CD4-positive, alpha-beta memory T cell (primary cell): Measurements from ENCODE around the gene ERCC6L2. TPM values are rescaled to one million over a fixed set of nuclear protein-coding genes. Genes with fewer than 3 reads are reported as not detected.

Source experiments
- CTCF ChIA-PET: fragments of 350-600 bp; sonication (Branson Sonifier 250); formaldehyde crosslinking; loops from one replicate; lab custom pipeline; 2021; ENCODE audit warnings: inconsistent platforms; ENCODE audit not compliant: partially characterized antibody; lab: Charles Lee
- POLR2A ChIA-PET: fragments of 350-600 bp; sonication (Branson Sonifier 250); formaldehyde crosslinking; loops from one replicate; lab custom pipeline; 2021; ENCODE audit not compliant: partially characterized antibody; lab: Charles Lee
- DNase-seq, 5 donors: peaks; one replicate each; pipeline versions ENCODE4 v3.0.0 to v3.0.0-alpha.2; 2020 to 2022; ENCODE audit warnings: mixed read lengths in 1 of 5
- H3K27ac ChIP-seq: one replicate; pipeline ENCODE4 v1.7.0; 2013; ENCODE audit warnings: low read depth, low read length
- H3K27me3 ChIP-seq: 2 replicates; pipeline ENCODE4 v1.7.0; 2013; ENCODE audit warnings: mild to moderate bottlenecking, low read length, moderate library complexity; ENCODE audit not compliant: insufficient read depth
- H3K36me3 ChIP-seq: 2 replicates; pipeline ENCODE4 v1.7.0; 2013; ENCODE audit warnings: mild to moderate bottlenecking, low read length, moderate library complexity; ENCODE audit not compliant: insufficient read depth
- H3K4me1 ChIP-seq: 2 replicates; pipeline ENCODE4 v1.7.0; 2013; ENCODE audit warnings: mild to moderate bottlenecking, low read length, moderate library complexity; ENCODE audit not compliant: insufficient read depth
- H3K4me3 ChIP-seq, 2 donors: one replicate each; pipeline ENCODE4 v1.7.0; 2013; ENCODE audit warnings: low read length in 2 of 2, mild to moderate bottlenecking in 1 of 2
- H3K9me3 ChIP-seq, 2 donors: one replicate each; pipeline ENCODE4 v1.7.0; 2013; ENCODE audit warnings: low read length in 2 of 2, control low read depth in 1 of 2; ENCODE audit not compliant: control insufficient read depth in 1 of 2
- H3K27ac Mint-ChIP-seq, 7 donors: one replicate each; pipeline ENCODE4 v1.8.0; 2020 to 2021; ENCODE audit warnings: mixed read lengths in 7 of 7, mild to moderate bottlenecking in 6 of 7, inconsistent platforms in 3 of 7, moderate library complexity in 3 of 7
- H3K27me3 Mint-ChIP-seq, 2 donors: one replicate each; pipeline ENCODE4 v1.8.0; 2020 to 2021; ENCODE audit warnings: mixed read lengths in 2 of 2
- H3K36me3 Mint-ChIP-seq, 2 donors: one replicate each; pipeline ENCODE4 v1.8.0; 2020 to 2021; ENCODE audit warnings: mixed read lengths in 2 of 2, inconsistent platforms in 1 of 2, mild to moderate bottlenecking in 1 of 2
- H3K4me1 Mint-ChIP-seq, 4 donors: one replicate each; pipeline ENCODE4 v1.8.0; 2020 to 2021; ENCODE audit warnings: mixed read lengths in 4 of 4, mild to moderate bottlenecking in 1 of 4
- H3K4me3 Mint-ChIP-seq, 8 donors: one replicate each; pipeline ENCODE4 v1.8.0; 2020 to 2021; ENCODE audit warnings: mixed read lengths in 8 of 8, mild to moderate bottlenecking in 7 of 8, moderate library complexity in 6 of 8, inconsistent platforms in 3 of 8
- H3K9me3 Mint-ChIP-seq, 8 donors: one replicate each; pipeline ENCODE4 v1.8.0; 2020 to 2021; ENCODE audit warnings: mixed read lengths in 8 of 8, mild to moderate bottlenecking in 5 of 8, inconsistent platforms in 3 of 8, moderate library complexity in 1 of 8
- intact Hi-C: fragments of 100-400 bp; cut with micrococcal nuclease; formaldehyde crosslinking; loops from one replicate; pipeline ENCODE4 v1.15.1; 2023
- polyA plus RNA-seq, 2 donors: library from polyadenylated mRNA; unstranded; fragments of 300-500 nt; fragmentation: Illumina TruSeq; gene quantifications; one replicate each; pipeline ENCODE4 v1.2.3, GENCODE V29; 2021
- total RNA-seq, 2 experiments: library from RNA; stranded (reverse); gene quantifications; one replicate each; pipeline ENCODE4 v1.2.3, GENCODE V29; 2021

ERCC6L2 gene
- total and polyA plus RNA-seq, 4 experiments from 2014 or later: 20.2 to 57.2 (median 52.7) TPM

DNA sequence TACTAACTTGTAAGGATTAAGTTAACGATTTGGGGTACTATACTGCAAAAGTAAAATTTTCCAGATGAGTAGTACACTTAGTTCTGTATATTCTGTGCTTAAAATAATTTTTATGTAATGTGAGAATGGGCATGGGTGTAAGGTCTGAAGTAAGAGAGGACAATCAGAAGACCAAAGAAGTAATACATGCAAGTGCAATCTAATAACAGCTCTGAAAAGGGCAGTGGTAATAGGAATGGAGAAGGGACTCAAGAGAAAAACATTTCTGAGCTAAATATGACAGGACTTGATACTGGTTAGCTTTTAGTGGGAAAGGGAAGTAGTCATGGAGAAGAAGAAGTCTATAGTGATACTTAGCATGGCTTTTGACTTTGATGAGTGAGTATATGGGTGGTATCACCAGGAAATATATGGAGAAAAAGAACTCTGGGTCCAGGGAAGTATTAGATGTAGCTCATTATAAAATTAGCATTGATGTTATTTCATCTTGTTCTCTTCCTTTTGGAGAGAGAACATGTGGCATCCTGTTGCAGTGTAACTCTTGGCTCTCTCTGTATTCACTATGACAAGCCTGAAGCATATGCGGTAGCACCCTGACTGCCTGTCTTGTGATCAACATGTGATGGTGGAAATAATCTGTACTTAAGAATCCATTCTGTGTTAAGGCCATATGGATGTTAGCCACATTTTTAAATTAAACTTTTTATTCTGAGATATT lies 60.5 kb downstream of the ERCC6L2 start:
- ChIA-PET CTCF (no interaction called here), POLR2A (no interaction called here)
- Mint-ChIP-seq H3K9me3 (peaks cover 0 to 14% (median 9%) of the 10 kb centered on the region in 8 donors), H3K4me3 (no peak overlapping the region), H3K27me3 (no peaks in the 10 kb centered on the region), H3K36me3 (peaks cover 75 to 89% of the 10 kb centered on the region in 2 donors), H3K27ac (peak overlapping the region in 1 of 7 donors; percentile 13), H3K4me1 (peaks cover 0 to 3% (median 0%) of the 10 kb centered on the region in 4 donors)
- Histone ChIP-seq H3K27me3 (no peaks in the 10 kb centered on the region), H3K4me3 (no peak overlapping the region), H3K9me3 (no peaks in the 10 kb centered on the region), H3K36me3 (no peaks in the 10 kb centered on the region), H3K27ac (no peak overlapping the region), H3K4me1 (no peaks in the 10 kb centered on the region)
- DNase-seq: no peak
- intact Hi-C loops: no loop called here

DNA sequence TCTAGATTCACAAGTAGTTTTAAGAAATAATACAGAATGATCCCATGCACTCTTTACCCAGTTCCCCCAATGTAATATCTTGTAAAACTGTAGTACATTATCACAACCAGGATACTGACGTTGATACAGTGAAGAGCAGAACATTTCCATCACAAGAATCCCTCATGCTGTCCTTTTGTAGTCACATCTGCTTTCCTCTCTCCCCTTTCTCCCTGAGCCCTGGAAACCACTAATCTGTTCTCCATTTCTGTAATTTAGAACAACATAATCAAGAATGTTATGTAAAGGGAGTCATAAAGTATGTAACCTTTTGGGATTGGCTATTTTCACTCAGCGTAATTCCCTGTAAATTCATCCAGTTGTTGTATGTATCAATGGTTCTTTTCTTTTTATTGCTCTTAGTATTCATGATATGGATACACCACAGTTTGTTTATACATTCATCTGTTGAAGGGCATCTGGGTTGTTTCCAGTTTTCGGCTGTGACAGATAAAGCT lies 61.1 kb downstream of the ERCC6L2 start:
- peaks cover 75 to 89% of the 10 kb centered on the region in 2 donors for H3K36me3 Mint-ChIP-seq
- H3K4me1 ChIP-seq: no peaks in the 10 kb centered on the region
- H3K4me1 Mint-ChIP-seq: peaks cover 0 to 3% (median 0%) of the 10 kb centered on the region in 4 donors
- no peak overlapping the region for H3K27ac ChIP-seq
- peaks cover 0 to 14% (median 9%) of the 10 kb centered on the region in 8 donors for H3K9me3 Mint-ChIP-seq
- no peaks in the 10 kb centered on the region for H3K9me3 ChIP-seq
- POLR2A ChIA-PET: no interaction called here
- DNase-seq: no peak
- H3K27me3 ChIP-seq: no peaks in the 10 kb centered on the region
- no peak overlapping the region for H3K27ac Mint-ChIP-seq
- H3K36me3 ChIP-seq: no peaks in the 10 kb centered on the region
- H3K27me3 Mint-ChIP-seq: no peaks in the 10 kb centered on the region
- CTCF ChIA-PET: no interaction called here
- H3K4me3 Mint-ChIP-seq: no peak overlapping the region
- H3K4me3 ChIP-seq: no peak overlapping the region
- intact Hi-C loops: no loop called here

DNA sequence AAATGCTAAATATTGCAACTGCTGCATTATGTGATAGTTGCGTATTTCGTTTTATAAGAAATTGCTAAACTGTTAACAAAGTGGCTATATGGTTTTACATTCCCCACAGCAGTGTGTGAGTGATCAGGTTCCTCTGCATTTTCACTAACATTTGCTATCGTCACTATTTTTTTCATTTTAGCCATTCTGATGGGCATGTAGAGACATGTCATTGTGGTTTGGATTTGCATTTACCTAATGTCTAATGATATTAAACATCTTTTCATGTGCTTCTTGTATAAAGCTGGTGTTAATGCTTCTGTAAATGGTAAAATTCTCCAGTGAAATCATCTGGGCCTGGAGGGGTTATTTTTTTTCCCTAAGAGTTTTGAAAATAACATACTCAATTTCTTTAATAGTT lies 61.6 kb downstream of the ERCC6L2 start:
- no peak for DNase-seq
- H3K27ac Mint-ChIP-seq: no peak overlapping the region
- H3K4me1 Mint-ChIP-seq: peaks cover 0 to 3% (median 0%) of the 10 kb centered on the region in 4 donors
- ChIA-PET POLR2A (no interaction called here), CTCF (no interaction called here)
- H3K36me3 Mint-ChIP-seq: peaks cover 77 to 89% of the 10 kb centered on the region in 2 donors
- no peak overlapping the region for H3K4me3 Mint-ChIP-seq
- H3K4me1 ChIP-seq: no peaks in the 10 kb centered on the region
- no peak overlapping the region for H3K4me3 ChIP-seq
- H3K27ac ChIP-seq: no peak overlapping the region
- intact Hi-C loops: no loop called here
- no peaks in the 10 kb centered on the region for H3K36me3 ChIP-seq
- H3K9me3 ChIP-seq: no peaks in the 10 kb centered on the region
- H3K9me3 Mint-ChIP-seq: peaks cover 0 to 14% (median 9%) of the 10 kb centered on the region in 8 donors
- H3K27me3 Mint-ChIP-seq: no peaks in the 10 kb centered on the region
- no peaks in the 10 kb centered on the region for H3K27me3 ChIP-seq

DNA sequence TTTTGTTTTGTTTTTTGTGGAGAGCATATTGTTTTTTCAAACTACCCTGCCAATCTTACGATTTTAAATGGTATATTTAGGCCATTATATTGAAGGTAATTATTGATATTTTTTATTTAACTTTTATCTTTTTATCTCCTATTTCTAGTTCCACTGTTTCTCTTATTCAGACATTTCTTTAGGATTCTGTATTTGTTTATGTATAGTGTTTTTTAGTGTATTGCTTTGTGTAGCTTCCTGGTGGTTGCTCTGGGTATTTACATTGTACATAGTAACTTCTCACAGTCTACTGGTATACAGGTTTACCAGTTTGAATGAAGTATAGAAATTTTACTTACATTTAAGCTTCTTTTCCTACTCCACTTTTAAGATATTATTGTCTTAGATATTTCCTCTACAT lies 63.2 kb downstream of the ERCC6L2 start:
- CTCF ChIA-PET: no interaction called here
- no peak overlapping the region for H3K27ac Mint-ChIP-seq
- Histone ChIP-seq H3K27me3 (no peaks in the 10 kb centered on the region), H3K4me1 (no peaks in the 10 kb centered on the region), H3K9me3 (no peaks in the 10 kb centered on the region), H3K4me3 (no peak overlapping the region), H3K36me3 (no peaks in the 10 kb centered on the region), H3K27ac (no peak overlapping the region)
- H3K4me1 Mint-ChIP-seq: peaks cover 0 to 3% (median 0%) of the 10 kb centered on the region in 4 donors
- POLR2A ChIA-PET: no interaction called here
- H3K27me3 Mint-ChIP-seq: no peaks in the 10 kb centered on the region
- no peak overlapping the region for H3K4me3 Mint-ChIP-seq
- peaks cover 76 to 91% of the 10 kb centered on the region in 2 donors for H3K36me3 Mint-ChIP-seq
- intact Hi-C loops: no loop called here
- H3K9me3 Mint-ChIP-seq: peaks cover 0 to 21% (median 9%) of the 10 kb centered on the region in 8 donors
- DNase-seq: no peak

DNA sequence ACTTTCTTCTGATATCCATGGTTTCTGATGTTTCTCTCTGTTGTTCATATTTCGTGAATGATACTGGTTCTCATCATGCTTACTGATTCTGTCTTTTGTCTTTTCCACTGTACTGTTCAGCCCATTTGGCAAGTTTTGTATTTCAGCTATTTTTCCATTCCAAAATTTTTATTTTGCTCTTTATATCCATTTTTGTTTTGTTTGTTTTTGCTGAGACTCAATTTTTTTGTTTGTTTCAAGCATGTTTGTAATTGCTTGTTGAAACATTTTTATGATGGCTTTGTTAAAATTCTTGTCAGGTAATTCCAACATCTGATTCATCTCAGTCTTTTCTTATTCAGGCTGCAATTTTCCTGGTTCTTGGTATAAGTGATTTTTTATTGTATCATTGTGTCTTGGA lies 64.0 kb downstream of the ERCC6L2 start:
- Histone ChIP-seq H3K4me1 (no peaks in the 10 kb centered on the region), H3K9me3 (no peaks in the 10 kb centered on the region), H3K36me3 (no peaks in the 10 kb centered on the region), H3K27me3 (no peaks in the 10 kb centered on the region), H3K4me3 (no peak overlapping the region), H3K27ac (no peak overlapping the region)
- intact Hi-C loops: no loop called here
- Mint-ChIP-seq H3K4me1 (peaks cover 0 to 3% (median 0%) of the 10 kb centered on the region in 4 donors), H3K4me3 (peak overlapping the region in 1 of 8 donors; percentile 32), H3K36me3 (peaks cover 80 to 95% of the 10 kb centered on the region in 2 donors), H3K27me3 (no peaks in the 10 kb centered on the region), H3K9me3 (peaks cover 0 to 21% (median 9%) of the 10 kb centered on the region in 8 donors), H3K27ac (no peak overlapping the region)
- DNase-seq: no peak
- ChIA-PET CTCF (no interaction called here), POLR2A (no interaction called here)

DNA sequence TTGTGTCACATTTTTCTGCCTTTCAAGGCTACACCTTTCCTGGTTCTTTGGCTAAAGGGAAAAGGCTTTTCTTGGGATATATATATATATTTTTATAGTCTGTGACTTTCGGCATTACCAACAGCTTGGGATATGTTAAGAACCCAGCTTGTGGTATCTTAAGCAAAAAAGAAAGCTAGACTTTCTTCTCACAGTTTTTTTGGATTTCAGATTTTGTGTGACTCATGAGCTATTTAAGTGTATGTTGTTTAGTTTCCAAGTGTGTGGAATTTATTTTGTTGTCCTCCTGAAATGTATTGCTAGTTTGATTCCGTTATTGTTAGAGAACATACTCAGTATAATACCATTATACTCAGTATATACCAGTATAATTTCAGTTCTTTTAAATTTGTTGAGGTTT lies 64.8 kb downstream of the ERCC6L2 start:
- Histone ChIP-seq H3K27me3 (no peaks in the 10 kb centered on the region), H3K9me3 (no peaks in the 10 kb centered on the region), H3K36me3 (no peaks in the 10 kb centered on the region), H3K27ac (no peak overlapping the region), H3K4me1 (no peaks in the 10 kb centered on the region), H3K4me3 (no peak overlapping the region)
- Mint-ChIP-seq H3K4me3 (peak overlapping the region in 1 of 8 donors; percentile 7), H3K27me3 (no peaks in the 10 kb centered on the region), H3K36me3 (peaks cover 81 to 95% of the 10 kb centered on the region in 2 donors), H3K27ac (peak overlapping the region in 1 of 7 donors; percentile 37), H3K4me1 (peaks cover 0 to 3% (median 0%) of the 10 kb centered on the region in 4 donors), H3K9me3 (peaks cover 0 to 21% (median 10%) of the 10 kb centered on the region in 8 donors)
- CTCF ChIA-PET: no interaction called here
- DNase-seq: no peak
- intact Hi-C loops: no loop called here
- POLR2A ChIA-PET: no interaction called here

DNA sequence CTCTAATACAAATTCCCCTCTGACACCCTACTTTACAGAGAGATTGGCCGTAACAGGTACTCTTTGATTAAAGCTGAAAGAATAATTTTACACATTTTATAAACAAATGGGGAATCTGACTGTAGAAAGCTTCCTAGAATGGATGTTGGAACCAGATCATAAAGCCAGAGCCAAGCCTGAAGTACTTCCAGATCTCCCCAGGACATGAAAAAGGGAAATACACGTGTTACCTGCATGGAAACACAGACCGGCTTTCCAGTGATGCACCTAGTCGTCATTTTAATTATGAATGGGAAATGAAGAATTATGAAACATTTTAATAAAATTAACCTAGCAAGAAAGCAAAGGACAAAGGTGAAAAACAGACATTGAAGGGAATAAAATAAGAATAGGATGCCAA lies 66.5 kb downstream of the ERCC6L2 start:
- Histone ChIP-seq H3K36me3 (no peaks in the 10 kb centered on the region), H3K27me3 (no peaks in the 10 kb centered on the region), H3K27ac (no peak overlapping the region), H3K4me3 (no peak overlapping the region), H3K4me1 (no peaks in the 10 kb centered on the region), H3K9me3 (no peaks in the 10 kb centered on the region)
- intact Hi-C loops: no loop called here
- Mint-ChIP-seq H3K36me3 (peaks cover 78 to 94% of the 10 kb centered on the region in 2 donors), H3K27ac (no peak overlapping the region), H3K27me3 (no peaks in the 10 kb centered on the region), H3K9me3 (peaks cover 0 to 26% (median 10%) of the 10 kb centered on the region in 8 donors), H3K4me3 (no peak overlapping the region), H3K4me1 (peaks cover 0 to 2% (median 0%) of the 10 kb centered on the region in 4 donors)
- POLR2A ChIA-PET: no interaction called here
- DNase-seq: no peak
- CTCF ChIA-PET: no interaction called here
